Left kidney (tissue), 2 donors: ENCODE measurements around the gene CTNNBL1. TPM values are rescaled to one million over a fixed set of nuclear protein-coding genes. Genes with fewer than 3 reads are reported as not detected.

Experiments used
- DNase-seq: peaks from one replicate; pipeline ENCODE4 v3.0.0-alpha.2; 2013
- polyA plus RNA-seq: library from polyadenylated mRNA; unstranded; fragments of 120-200 nt; gene quantifications from one replicate; pipeline ENCODE4 v1.2.1, GENCODE V29; 2013; ENCODE audit not compliant: insufficient read length

The CTNNBL1 gene
- polyA plus RNA-seq, 1 donor: 51.5 TPM

GRCh38 chr20:37816003-37816402, 122.2 kb downstream of the CTNNBL1 start:
- no peak for DNase-seq

GRCh38 chr20:37816726-37817125, 122.9 kb downstream of the CTNNBL1 start:
- no peak for DNase-seq

GRCh38 chr20:37821696-37822095, 127.9 kb downstream of the CTNNBL1 start:
- DNase-seq: no peak

- DNase-seq: no peak
Observed at GRCh38 chr20:37822141-37822601, 128.3 kb downstream of the CTNNBL1 start.

- no peak for DNase-seq
Observed at GRCh38 chr20:37823296-37823980, 129.6 kb downstream of the CTNNBL1 start.

GRCh38 chr20:37827605-37828004, 133.8 kb downstream of the CTNNBL1 start:
- DNase-seq: no peak

GRCh38 chr20:37828684-37829083, 134.9 kb downstream of the CTNNBL1 start:
- no peak for DNase-seq

GRCh38 chr20:37829128-37829527, 135.3 kb downstream of the CTNNBL1 start:
- DNase-seq: no peak

GRCh38 chr20:37833221-37833896, 139.5 kb downstream of the CTNNBL1 start:
- no peak for DNase-seq

- no peak for DNase-seq
Observed at GRCh38 chr20:37836926-37837325, 143.1 kb downstream of the CTNNBL1 start.

- no peak for DNase-seq
Observed at GRCh38 chr20:37837924-37838323, 144.1 kb downstream of the CTNNBL1 start.

GRCh38 chr20:37838769-37839431, 145.1 kb downstream of the CTNNBL1 start:
- DNase-seq: no peak

- no peak for DNase-seq
Observed at GRCh38 chr20:37839432-37839827, 145.6 kb downstream of the CTNNBL1 start.

- no peak for DNase-seq
Observed at GRCh38 chr20:37839955-37840354, 146.1 kb downstream of the CTNNBL1 start.

GRCh38 chr20:37841389-37841788, 147.6 kb downstream of the CTNNBL1 start:
- DNase-seq: no peak

GRCh38 chr20:37841971-37842370, 148.1 kb downstream of the CTNNBL1 start:
- no peak for DNase-seq

- DNase-seq: no peak
Observed at GRCh38 chr20:37845241-37845681, 151.4 kb downstream of the CTNNBL1 start.

GRCh38 chr20:37845878-37846277, 152.0 kb downstream of the CTNNBL1 start:
- DNase-seq: no peak

- no peak for DNase-seq
Observed at GRCh38 chr20:37846573-37846972, 152.7 kb downstream of the CTNNBL1 start.

GRCh38 chr20:37848706-37849105, 154.9 kb downstream of the CTNNBL1 start:
- no peak for DNase-seq

GRCh38 chr20:37849156-37849555, 155.3 kb downstream of the CTNNBL1 start:
- DNase-seq: no peak

- no peak for DNase-seq
Observed at GRCh38 chr20:37849566-37849965, 155.7 kb downstream of the CTNNBL1 start.

- DNase-seq: no peak
Observed at GRCh38 chr20:37850036-37850592, 156.3 kb downstream of the CTNNBL1 start.
